GM19467 (cell line): Measurements from ENCODE around the gene SPDEF.

ENCODE experiments used
- ATAC-seq: cut with Tn5 transposase; IDR thresholded peaks from one replicate; pipeline ENCODE4 v1.9.1; 2021; ENCODE audit warnings: mild to moderate bottlenecking, moderate library complexity; ENCODE audit not compliant: unreplicated experiment

SPDEF gene

GRCh38 chr6:34489207-34489805 lies 66.8 kb downstream of the SPDEF start:
- no peak for ATAC-seq
